Measurements from ENCODE around the gene PEG3.

The PEG3 gene

GRCh38 chr19:56839652-56840450, 675 bp downstream of the PEG3 start:
- peaks cover 18% of the 10 kb centered on the region for H3K9me3 ChIP-seq (ENCODE audit: control insufficient read depth, insufficient read depth, low read length)
- H3K27ac ChIP-seq (ENCODE audit: low read length): no peak overlapping the region
- H3K27me3 ChIP-seq (ENCODE audit: control insufficient read depth, insufficient read depth, low read length): no peaks in the 10 kb centered on the region
- H3K4me3 ChIP-seq (ENCODE audit: low read length): no peak overlapping the region
- H3K4me1 ChIP-seq (ENCODE audit: control insufficient read depth, insufficient read depth, low read length): no peaks in the 10 kb centered on the region
- no peaks in the 10 kb centered on the region; the same call in 1 of the 2 replicates for H3K36me3 ChIP-seq (ENCODE audit: control insufficient read depth, insufficient read depth, low read length)
- no CpG with 5 or more reads among the region's 48 CpGs for WGBS (ENCODE audit: insufficient coverage, insufficient read length)
- no peak for DNase-seq (ENCODE audit: low read depth, low spot score)

GRCh38 chr19:56838909-56839651, 1.4 kb downstream of the PEG3 start:
- Histone ChIP-seq H3K27ac (ENCODE audit: low read length) (no peak overlapping the region), H3K36me3 (ENCODE audit: control insufficient read depth, insufficient read depth, low read length) (no peaks in the 10 kb centered on the region; the same call in 1 of the 2 replicates), H3K4me1 (ENCODE audit: control insufficient read depth, insufficient read depth, low read length) (no peaks in the 10 kb centered on the region), H3K9me3 (ENCODE audit: control insufficient read depth, insufficient read depth, low read length) (peaks cover 21% of the 10 kb centered on the region), H3K27me3 (ENCODE audit: control insufficient read depth, insufficient read depth, low read length) (no peaks in the 10 kb centered on the region), H3K4me3 (ENCODE audit: low read length) (no peak overlapping the region)
- no CpG with 5 or more reads among the region's 34 CpGs for WGBS (ENCODE audit: insufficient coverage, insufficient read length)
- DNase-seq (ENCODE audit: low read depth, low spot score): no peak

GRCh38 chr19:56838024-56838908, 2.3 kb downstream of the PEG3 start:
- H3K4me1 ChIP-seq (ENCODE audit: control insufficient read depth, insufficient read depth, low read length): no peaks in the 10 kb centered on the region
- WGBS (ENCODE audit: insufficient coverage, insufficient read length): no CpG with 5 or more reads among the region's 44 CpGs
- no peak overlapping the region for H3K27ac ChIP-seq (ENCODE audit: low read length)
- no peak for DNase-seq (ENCODE audit: low read depth, low spot score)
- H3K36me3 ChIP-seq (ENCODE audit: control insufficient read depth, insufficient read depth, low read length): no peaks in the 10 kb centered on the region; the same call in 1 of the 2 replicates
- no peaks in the 10 kb centered on the region for H3K27me3 ChIP-seq (ENCODE audit: control insufficient read depth, insufficient read depth, low read length)
- H3K9me3 ChIP-seq (ENCODE audit: control insufficient read depth, insufficient read depth, low read length): peaks cover 24% of the 10 kb centered on the region
- no peak overlapping the region for H3K4me3 ChIP-seq (ENCODE audit: low read length)

- Histone ChIP-seq H3K9me3 (ENCODE audit: control insufficient read depth, insufficient read depth, low read length) (peaks cover 23% of the 10 kb centered on the region), H3K4me3 (ENCODE audit: low read length) (no peak overlapping the region), H3K27ac (ENCODE audit: low read length) (no peak overlapping the region), H3K36me3 (ENCODE audit: control insufficient read depth, insufficient read depth, low read length) (no peaks in the 10 kb centered on the region; the same call in 1 of the 2 replicates), H3K27me3 (ENCODE audit: control insufficient read depth, insufficient read depth, low read length) (no peaks in the 10 kb centered on the region), H3K4me1 (ENCODE audit: control insufficient read depth, insufficient read depth, low read length) (no peaks in the 10 kb centered on the region)
- WGBS (ENCODE audit: insufficient coverage, insufficient read length): no CpG with 5 or more reads among the region's 25 CpGs
- no peak for DNase-seq (ENCODE audit: low read depth, low spot score)
These were observed 3.0 kb downstream of the PEG3 start for GRCh38 chr19:56837492-56838023.

- Histone ChIP-seq H3K27me3 (ENCODE audit: control insufficient read depth, insufficient read depth, low read length) (no peaks in the 10 kb centered on the region), H3K36me3 (ENCODE audit: control insufficient read depth, insufficient read depth, low read length) (no peaks in the 10 kb centered on the region; the same call in 1 of the 2 replicates), H3K4me1 (ENCODE audit: control insufficient read depth, insufficient read depth, low read length) (no peaks in the 10 kb centered on the region), H3K9me3 (ENCODE audit: control insufficient read depth, insufficient read depth, low read length) (peaks cover 27% of the 10 kb centered on the region), H3K4me3 (ENCODE audit: low read length) (no peak overlapping the region), H3K27ac (ENCODE audit: low read length) (no peak overlapping the region)
- WGBS (ENCODE audit: insufficient coverage, insufficient read length): no CpG with 5 or more reads among the region's 6 CpGs
- DNase-seq (ENCODE audit: low read depth, low spot score): no peak
These were observed 3.5 kb downstream of the PEG3 start for GRCh38 chr19:56837004-56837403.

- no peak overlapping the region for H3K4me3 ChIP-seq (ENCODE audit: low read length)
- WGBS (ENCODE audit: insufficient coverage, insufficient read length): no CpG with 5 or more reads among the region's 9 CpGs
- H3K27ac ChIP-seq (ENCODE audit: low read length): no peak overlapping the region
- no peak for DNase-seq (ENCODE audit: low read depth, low spot score)
- H3K9me3 ChIP-seq (ENCODE audit: control insufficient read depth, insufficient read depth, low read length): peaks cover 27% of the 10 kb centered on the region
- no peaks in the 10 kb centered on the region; the same call in 1 of the 2 replicates for H3K36me3 ChIP-seq (ENCODE audit: control insufficient read depth, insufficient read depth, low read length)
- H3K27me3 ChIP-seq (ENCODE audit: control insufficient read depth, insufficient read depth, low read length): no peaks in the 10 kb centered on the region
- H3K4me1 ChIP-seq (ENCODE audit: control insufficient read depth, insufficient read depth, low read length): no peaks in the 10 kb centered on the region
These were observed 4.5 kb downstream of the PEG3 start for GRCh38 chr19:56836059-56836458.

GRCh38 chr19:56835401-56835800, 5.1 kb downstream of the PEG3 start:
- Histone ChIP-seq H3K4me1 (ENCODE audit: control insufficient read depth, insufficient read depth, low read length) (no peaks in the 10 kb centered on the region), H3K27ac (ENCODE audit: low read length) (no peak overlapping the region), H3K27me3 (ENCODE audit: control insufficient read depth, insufficient read depth, low read length) (no peaks in the 10 kb centered on the region), H3K36me3 (ENCODE audit: control insufficient read depth, insufficient read depth, low read length) (no peaks in the 10 kb centered on the region; the same call in 1 of the 2 replicates), H3K9me3 (ENCODE audit: control insufficient read depth, insufficient read depth, low read length) (peaks cover 24% of the 10 kb centered on the region), H3K4me3 (ENCODE audit: low read length) (no peak overlapping the region)
- no peak for DNase-seq (ENCODE audit: low read depth, low spot score)

- H3K4me1 ChIP-seq (ENCODE audit: control insufficient read depth, insufficient read depth, low read length): no peaks in the 10 kb centered on the region
- DNase-seq (ENCODE audit: low read depth, low spot score): no peak
- H3K27me3 ChIP-seq (ENCODE audit: control insufficient read depth, insufficient read depth, low read length): no peaks in the 10 kb centered on the region
- H3K9me3 ChIP-seq (ENCODE audit: control insufficient read depth, insufficient read depth, low read length): peaks cover 24% of the 10 kb centered on the region
- no peaks in the 10 kb centered on the region for H3K36me3 ChIP-seq (ENCODE audit: control insufficient read depth, insufficient read depth, low read length)
- H3K4me3 ChIP-seq (ENCODE audit: low read length): no peak overlapping the region
- no peak overlapping the region for H3K27ac ChIP-seq (ENCODE audit: low read length)
- WGBS (ENCODE audit: insufficient coverage, insufficient read length): no CpG with 5 or more reads among the region's 5 CpGs
These were observed 5.8 kb downstream of the PEG3 start for GRCh38 chr19:56834564-56835375.

- no peaks in the 10 kb centered on the region for H3K36me3 ChIP-seq (ENCODE audit: control insufficient read depth, insufficient read depth, low read length)
- no CpG with 5 or more reads among the region's 5 CpGs for WGBS (ENCODE audit: insufficient coverage, insufficient read length)
- peaks cover 18% of the 10 kb centered on the region for H3K9me3 ChIP-seq (ENCODE audit: control insufficient read depth, insufficient read depth, low read length)
- H3K27me3 ChIP-seq (ENCODE audit: control insufficient read depth, insufficient read depth, low read length): no peaks in the 10 kb centered on the region
- DNase-seq (ENCODE audit: low read depth, low spot score): no peak
- H3K4me1 ChIP-seq (ENCODE audit: control insufficient read depth, insufficient read depth, low read length): no peaks in the 10 kb centered on the region
- no peak overlapping the region for H3K4me3 ChIP-seq (ENCODE audit: low read length)
- no peak overlapping the region for H3K27ac ChIP-seq (ENCODE audit: low read length)
These were observed 8.1 kb downstream of the PEG3 start for GRCh38 chr19:56832352-56832928.

All from iPS DF 6.9 (cell line).